Skin of body (tissue), 2 donors: ENCODE results near the gene CBFA2T3. TPM values are rescaled to one million over a fixed set of nuclear protein-coding genes. Genes with fewer than 3 reads are reported as not detected.
"Not testable (repeated sequence)": the region's sequence is repeated elsewhere in the genome, so short reads cannot be mapped to it uniquely, and the experiment has no call there.

Source experiments
- DNase-seq: peaks from one replicate; lab custom pipeline; 2025; lab: John Stamatoyannopoulos, UW
- total RNA-seq: library from RNA; depleted of rRNA; stranded (reverse); fragments of >200 nt; gene quantifications from one replicate; pipeline ENCODE4 v1.2.3, GENCODE V29; 2014

Gene CBFA2T3
- total RNA-seq, 1 donor from 2014 or later: 1.7 TPM

- DNase-seq: no peak
Observed at GRCh38 chr16:88923926-88924833, 52.8 kb downstream of the CBFA2T3 start.

GRCh38 chr16:88923450-88923849, 53.6 kb downstream of the CBFA2T3 start:
- peak; percentile 61 for DNase-seq

DNA sequence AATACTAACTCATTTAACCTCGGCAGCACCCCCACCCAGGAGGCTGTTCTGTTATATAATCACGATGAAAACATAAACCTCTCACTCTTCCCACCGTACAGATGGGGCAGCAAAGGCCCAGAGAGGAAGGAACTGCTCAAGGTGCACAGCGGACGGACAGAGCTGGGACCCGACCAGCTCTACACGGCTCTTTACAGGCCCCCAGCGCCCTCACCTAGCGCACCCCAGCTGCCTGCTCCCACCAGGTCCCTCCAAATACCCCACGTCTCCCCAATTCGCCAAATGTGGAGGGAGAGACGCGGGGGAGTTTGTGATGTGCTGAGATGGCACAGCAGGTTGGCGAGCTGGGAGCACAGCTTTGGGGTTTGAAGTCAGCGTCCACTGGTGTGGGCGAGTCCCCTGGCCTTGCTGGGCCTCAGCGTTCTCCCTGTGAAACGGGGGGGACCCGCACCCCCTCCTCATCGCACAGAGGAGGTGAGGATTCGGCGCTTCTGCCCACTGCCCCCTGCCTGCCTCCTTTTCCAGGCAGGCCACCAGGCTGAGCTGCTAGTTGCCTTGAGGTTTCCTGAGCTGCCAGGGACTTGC, 54.1 kb downstream of the CBFA2T3 start:
- no peak for DNase-seq

DNA sequence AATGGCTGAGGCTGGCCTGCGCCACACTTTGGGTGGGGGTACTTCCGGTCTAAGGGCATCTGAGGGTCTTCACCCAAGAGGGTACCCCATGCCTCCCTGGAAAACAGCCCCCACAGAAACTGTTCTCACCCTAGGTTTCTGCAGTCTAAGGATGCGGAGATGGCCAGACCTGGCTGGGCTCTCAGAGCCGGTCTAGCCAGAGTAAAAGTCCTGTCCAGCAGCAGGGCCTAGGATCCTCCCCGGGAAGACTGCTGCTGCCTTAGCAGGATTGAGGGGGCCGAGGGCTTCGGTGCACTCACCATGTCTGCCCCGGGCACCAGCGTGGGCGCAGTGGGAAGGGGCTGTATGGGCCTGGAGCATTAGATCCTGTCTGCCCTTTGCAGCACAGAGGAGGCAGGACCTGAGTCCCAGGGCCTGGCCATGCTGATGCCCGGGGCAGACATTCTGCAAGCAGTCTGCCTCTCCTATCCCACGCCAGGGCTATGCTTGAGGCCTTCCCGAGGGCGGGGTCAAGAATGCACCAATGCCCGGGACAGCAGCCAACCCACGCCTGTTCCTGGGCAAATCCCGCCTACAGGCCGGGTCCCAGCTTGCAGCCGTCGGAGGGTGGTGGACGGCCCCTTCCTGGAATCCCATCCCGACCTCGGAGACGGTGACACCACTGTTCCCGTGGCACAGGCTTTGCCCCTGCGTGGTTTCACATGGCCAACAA, 54.7 kb downstream of the CBFA2T3 start:
- peak; percentile 52 for DNase-seq

GRCh38 chr16:88921591-88921990, 55.4 kb downstream of the CBFA2T3 start:
- DNase-seq: no peak

DNA sequence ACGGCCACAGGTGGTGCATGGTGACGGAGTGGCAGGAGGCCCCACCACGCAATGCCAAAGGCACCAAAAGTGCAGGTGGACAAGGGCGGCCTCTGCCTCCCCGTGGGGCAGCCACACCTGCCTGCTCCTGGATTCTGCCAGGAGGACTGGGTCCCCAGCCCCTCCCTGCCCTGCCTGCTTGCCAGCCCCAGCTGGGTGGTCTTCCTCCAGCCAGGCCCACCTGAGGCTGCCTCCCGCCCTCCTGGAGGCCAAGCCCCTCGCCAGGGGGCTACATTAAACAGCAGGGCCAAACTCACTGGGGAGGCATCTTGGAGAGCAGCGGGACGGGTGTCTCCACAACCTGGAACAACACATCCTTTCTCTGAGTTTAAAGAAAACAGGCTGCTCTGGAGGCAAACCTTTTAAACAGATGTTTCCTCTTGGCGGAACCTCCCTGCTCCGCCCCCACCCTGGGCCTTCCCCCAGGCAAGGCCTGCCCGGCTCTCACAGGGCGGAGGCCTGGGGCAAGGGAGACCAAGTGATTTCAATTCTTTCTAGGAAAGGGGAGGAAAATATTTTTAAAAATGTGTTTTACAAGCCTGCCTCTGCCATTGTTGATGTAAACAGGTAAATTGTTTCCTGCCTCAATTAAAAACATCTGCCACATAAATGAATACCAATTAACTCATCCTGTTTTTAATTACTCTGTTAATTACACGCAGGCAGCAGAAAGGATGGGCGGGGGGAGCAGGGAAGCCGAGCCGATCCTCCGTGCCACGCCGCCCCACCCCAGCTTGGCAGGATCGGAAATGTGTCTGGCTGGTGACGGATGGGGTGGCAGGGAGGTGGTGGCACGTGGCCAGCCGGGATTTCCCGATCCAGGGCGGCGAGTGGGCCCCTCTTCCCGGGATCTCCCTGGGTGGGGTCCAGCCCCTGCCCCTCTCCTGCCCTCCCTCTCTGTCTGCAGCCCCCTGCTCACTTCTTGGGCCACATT, 56.1 kb downstream of the CBFA2T3 start:
- DNase-seq: peak; percentile 92

GRCh38 chr16:88919936-88920335, 57.1 kb downstream of the CBFA2T3 start:
- DNase-seq: no peak

- DNase-seq: not testable (repeated sequence)
Observed at GRCh38 chr16:88918896-88919295, 58.1 kb downstream of the CBFA2T3 start.

DNA sequence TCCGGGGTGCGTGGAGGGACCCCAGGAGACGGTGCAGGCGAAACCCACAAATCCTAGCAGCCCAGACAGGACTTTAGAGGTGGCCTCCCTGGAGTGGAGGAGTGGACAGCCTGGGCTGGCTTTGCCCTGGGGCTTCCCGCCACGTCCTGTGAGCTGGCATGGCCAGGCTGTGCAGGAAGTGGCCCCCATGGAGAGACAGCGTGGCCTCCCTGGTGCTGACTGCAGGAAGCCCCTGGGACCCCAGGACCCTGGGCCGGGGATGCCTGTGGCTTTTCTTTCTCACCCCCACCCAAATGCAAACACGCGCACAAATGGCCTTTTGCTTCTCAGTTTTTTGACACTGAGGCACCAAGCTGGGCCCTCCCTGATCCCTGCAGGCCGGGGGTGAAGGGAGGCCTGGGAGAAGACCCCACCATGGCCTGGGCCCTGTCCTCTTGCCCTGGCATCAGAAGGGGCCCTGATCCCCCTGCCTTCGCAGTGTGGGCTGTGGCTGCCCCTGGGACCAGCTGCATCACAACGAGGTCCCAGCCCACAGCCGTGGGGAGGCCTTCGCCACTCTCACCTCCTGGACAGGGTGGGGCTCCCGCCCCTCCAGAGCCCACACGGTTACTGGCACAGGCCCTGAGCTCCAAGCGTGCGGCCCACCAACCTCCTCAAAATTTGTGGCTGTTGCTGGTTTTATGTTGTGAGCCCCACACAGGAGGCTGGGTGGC, 58.9 kb downstream of the CBFA2T3 start:
- no peak for DNase-seq

DNA sequence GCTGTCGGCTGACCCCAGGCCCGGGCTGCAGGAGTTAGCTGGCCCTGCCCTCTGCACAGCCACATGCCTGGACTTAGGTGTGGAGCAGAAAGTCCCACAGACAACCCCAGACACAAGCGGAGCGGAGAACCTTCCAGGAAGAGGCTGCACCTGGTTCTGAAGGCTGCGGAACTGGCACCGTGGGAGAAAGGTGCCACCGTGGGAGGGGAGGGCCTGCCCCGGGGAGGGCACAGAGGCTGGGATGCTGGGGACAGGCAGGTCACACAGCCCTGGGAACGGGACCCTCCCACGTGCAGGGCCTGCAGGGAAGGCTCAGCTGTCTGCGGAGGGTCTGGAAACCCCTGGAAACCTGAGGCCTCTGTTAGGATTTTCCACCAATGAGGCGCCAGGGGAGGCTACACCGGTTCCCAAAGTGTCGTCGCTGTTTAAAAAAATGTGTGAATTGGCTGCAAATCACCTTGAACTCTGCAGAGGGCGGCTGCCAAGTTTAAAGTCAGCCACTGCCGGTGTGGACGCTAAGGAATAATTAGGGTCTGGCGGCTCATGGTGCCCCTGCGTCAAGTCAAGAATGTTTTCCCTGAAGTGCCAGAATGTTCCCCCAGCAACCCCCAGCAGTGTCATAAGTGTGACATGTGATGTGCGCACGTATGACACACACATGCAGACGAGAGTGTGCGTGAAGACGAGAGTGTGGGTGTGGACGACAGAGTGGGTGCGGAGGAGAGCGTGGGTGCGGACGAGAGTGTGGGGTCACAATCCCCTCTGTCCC, 59.7 kb downstream of the CBFA2T3 start:
- DNase-seq: no peak

GRCh38 chr16:88915639-88916327, 61.2 kb downstream of the CBFA2T3 start:
- no peak for DNase-seq

DNA sequence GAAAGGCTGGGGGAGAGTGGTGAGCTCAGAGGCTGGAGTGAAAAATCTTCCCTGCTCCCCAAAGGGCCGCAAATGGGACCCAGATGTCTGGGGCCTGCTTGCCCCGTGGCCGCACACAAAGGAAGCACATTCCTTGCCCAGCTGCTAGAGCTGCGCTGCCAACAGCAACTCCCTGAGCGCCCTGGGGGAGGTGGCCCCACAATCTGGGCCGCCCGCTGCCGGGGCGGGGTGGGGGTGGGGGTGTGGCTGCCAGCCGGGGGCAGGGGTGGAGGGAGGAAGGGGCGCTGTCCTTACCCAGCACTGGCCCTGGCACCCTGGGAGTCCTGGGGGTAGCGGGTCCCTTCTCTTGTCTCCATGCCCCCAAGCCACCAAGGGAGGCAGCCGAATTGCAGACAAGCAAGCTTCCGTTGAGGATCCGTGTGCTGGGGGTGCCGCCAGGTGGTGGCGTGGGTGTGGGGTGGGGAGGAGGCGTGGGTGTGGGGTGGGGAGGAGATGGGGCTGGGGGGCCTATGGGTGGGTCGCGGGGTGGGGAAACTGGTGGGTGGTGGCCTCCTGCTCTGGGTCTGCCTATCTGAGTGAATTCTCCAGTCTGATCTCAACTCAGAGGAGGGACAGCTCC, 62.1 kb downstream of the CBFA2T3 start:
- peak; percentile 77 for DNase-seq

DNA sequence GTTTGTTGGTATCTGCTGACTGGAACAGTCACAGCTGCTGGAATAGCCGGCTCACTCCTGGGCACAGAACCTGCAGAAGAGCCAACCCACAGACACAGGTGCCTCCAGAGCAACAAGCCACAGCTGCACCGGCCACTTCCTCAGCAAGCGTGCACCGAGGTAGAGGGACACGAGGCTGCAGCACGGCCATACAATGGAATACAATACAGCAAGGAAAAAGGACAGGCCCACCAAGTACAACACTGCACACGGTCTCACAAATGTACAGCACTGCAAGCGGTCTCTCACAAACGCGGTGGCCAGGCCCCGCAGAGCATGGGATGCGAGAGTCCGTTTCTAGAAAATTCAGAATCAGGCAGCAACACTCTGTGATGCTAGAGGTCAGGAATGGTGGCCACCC, 63.1 kb downstream of the CBFA2T3 start:
- no peak for DNase-seq

- DNase-seq: no peak
Observed at GRCh38 chr16:88913001-88913612, 63.9 kb downstream of the CBFA2T3 start.

- DNase-seq: no peak
Observed at GRCh38 chr16:88912556-88912955, 64.5 kb downstream of the CBFA2T3 start.

DNA sequence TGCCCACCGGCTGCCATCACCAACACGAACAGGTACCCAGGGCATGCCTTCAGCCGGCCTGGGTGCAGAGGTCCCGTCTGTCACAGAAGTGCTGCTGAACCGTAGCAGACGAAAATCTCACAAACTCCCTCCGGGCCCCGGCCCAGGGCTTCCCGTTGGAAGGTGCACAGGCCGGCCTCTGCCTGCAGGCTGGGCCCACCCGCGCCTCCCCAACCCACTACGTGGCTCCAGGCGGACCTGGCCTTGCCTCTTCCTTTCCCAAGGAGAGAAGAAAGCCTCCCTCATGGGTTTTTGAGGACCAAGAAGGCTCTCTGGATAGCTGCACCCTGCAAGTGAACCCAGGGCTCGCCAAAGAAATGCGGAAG, 65.1 kb downstream of the CBFA2T3 start:
- DNase-seq: no peak

DNA sequence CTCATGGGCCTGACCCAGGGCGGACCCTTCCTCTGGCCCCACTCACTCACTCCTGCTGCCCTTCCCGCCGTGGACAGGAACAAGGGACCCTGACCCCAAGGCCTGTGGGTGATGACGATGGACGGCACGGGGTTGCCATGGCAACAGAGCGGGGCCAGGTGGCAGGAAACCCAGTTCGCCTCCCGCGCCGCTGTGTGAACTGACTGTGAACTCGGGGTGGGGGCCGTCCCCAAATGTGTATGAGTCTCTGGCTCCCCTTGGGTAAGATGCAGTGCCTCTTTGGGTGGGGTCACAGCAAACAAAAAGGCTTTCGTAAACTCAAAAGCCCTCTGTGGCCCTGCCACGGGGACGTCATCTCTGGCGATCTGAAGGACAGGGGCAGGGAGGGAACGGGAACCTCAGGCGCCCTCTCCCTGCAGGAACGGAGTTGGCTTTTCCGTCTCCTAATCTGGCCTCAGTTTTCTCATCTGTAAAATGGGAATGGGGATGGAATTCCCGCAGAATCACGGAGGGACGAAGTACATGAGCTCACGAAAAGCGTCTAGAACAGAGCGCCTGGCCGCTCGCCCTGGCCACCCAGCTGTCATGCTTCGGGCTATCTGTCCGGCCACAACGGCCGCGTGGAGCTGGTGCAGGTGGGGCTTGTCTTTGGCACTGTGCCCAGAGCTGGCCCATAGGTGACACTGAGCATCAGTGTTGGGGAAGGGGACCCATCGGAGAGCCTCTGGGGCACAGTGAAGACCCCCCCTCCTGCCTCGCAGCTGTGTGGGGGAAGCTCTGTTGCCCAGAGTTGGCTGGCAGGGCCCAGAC, 65.7 kb downstream of the CBFA2T3 start:
- no peak for DNase-seq
